ENCODE results near the gene PRICKLE3.

The PRICKLE3 gene

GRCh38 chrX:49199315-49199595, 13.1 kb upstream of the PRICKLE3 start:
- no peak for DNase-seq (ENCODE audit: low spot score)
- Mint-ChIP-seq H3K36me3 (ENCODE audit: low read depth) (no peaks in the 10 kb centered on the region), H3K27ac (no peak overlapping the region), H3K4me3 (peak overlapping the region; percentile 29), H3K9me3 (no peaks in the 10 kb centered on the region), H3K4me1 (ENCODE audit: low read depth) (peaks cover 10% of the 10 kb centered on the region), H3K27me3 (ENCODE audit: low read depth) (no peaks in the 10 kb centered on the region)

- H3K27ac Mint-ChIP-seq = peak overlapping the region; percentile 24
- H3K4me3 Mint-ChIP-seq = peak overlapping the region; percentile 15
These were observed 12.6 kb upstream of the PRICKLE3 start for GRCh38 chrX:49198540-49199314.

GRCh38 chrX:49197543-49198087, 11.4 kb upstream of the PRICKLE3 start:
- DNase-seq (ENCODE audit: low spot score) = no peak
- no peaks in the 10 kb centered on the region for H3K9me3 Mint-ChIP-seq
- peaks cover 19% of the 10 kb centered on the region for H3K4me1 Mint-ChIP-seq (ENCODE audit: low read depth)
- H3K4me3 Mint-ChIP-seq = no peak overlapping the region
- H3K27me3 Mint-ChIP-seq (ENCODE audit: low read depth) = no peaks in the 10 kb centered on the region
- no peaks in the 10 kb centered on the region for H3K36me3 Mint-ChIP-seq (ENCODE audit: low read depth)
- no peak overlapping the region for H3K27ac Mint-ChIP-seq

More at GRCh38 chrX:49198540-49199314, 12.6 kb upstream of the PRICKLE3 start:
- Mint-ChIP-seq H3K9me3 (no peaks in the 10 kb centered on the region), H3K36me3 (ENCODE audit: low read depth) (no peaks in the 10 kb centered on the region), H3K4me1 (ENCODE audit: low read depth) (peaks cover 13% of the 10 kb centered on the region), H3K27me3 (ENCODE audit: low read depth) (no peaks in the 10 kb centered on the region)
- DNase-seq (ENCODE audit: low spot score) = no peak

- Mint-ChIP-seq H3K4me1 (ENCODE audit: low read depth) (peaks cover 24% of the 10 kb centered on the region), H3K4me3 (peak overlapping the region; percentile 41), H3K9me3 (no peaks in the 10 kb centered on the region), H3K27ac (peak overlapping the region; percentile 38), H3K27me3 (ENCODE audit: low read depth) (no peaks in the 10 kb centered on the region), H3K36me3 (ENCODE audit: low read depth) (peaks cover 1% of the 10 kb centered on the region)
- DNase-seq (ENCODE audit: low spot score) = no peak
These were observed 7.4 kb upstream of the PRICKLE3 start for GRCh38 chrX:49193542-49193964.

- H3K36me3 Mint-ChIP-seq (ENCODE audit: low read depth) = peaks cover 1% of the 10 kb centered on the region
- peaks cover 23% of the 10 kb centered on the region for H3K4me1 Mint-ChIP-seq (ENCODE audit: low read depth)
- peak overlapping the region; percentile 41 for H3K4me3 Mint-ChIP-seq
- no peak overlapping the region for H3K27ac Mint-ChIP-seq
- DNase-seq (ENCODE audit: low spot score) = no peak
- no peaks in the 10 kb centered on the region for H3K27me3 Mint-ChIP-seq (ENCODE audit: low read depth)
- no peaks in the 10 kb centered on the region for H3K9me3 Mint-ChIP-seq
These were observed 6.7 kb upstream of the PRICKLE3 start for GRCh38 chrX:49192722-49193328.

- H3K4me3 Mint-ChIP-seq = peak overlapping the region; percentile 99
- peaks cover 1% of the 10 kb centered on the region for H3K36me3 Mint-ChIP-seq (ENCODE audit: low read depth)
- peak overlapping the region; percentile 93 for H3K27ac Mint-ChIP-seq
- H3K9me3 Mint-ChIP-seq = no peaks in the 10 kb centered on the region
- no peak for DNase-seq (ENCODE audit: low spot score)
- H3K4me1 Mint-ChIP-seq (ENCODE audit: low read depth) = peaks cover 23% of the 10 kb centered on the region
- no peaks in the 10 kb centered on the region for H3K27me3 Mint-ChIP-seq (ENCODE audit: low read depth)
These were observed 5.4 kb upstream of the PRICKLE3 start for GRCh38 chrX:49191574-49192011.

GRCh38 chrX:49190821-49191573, 4.8 kb upstream of the PRICKLE3 start:
- Mint-ChIP-seq H3K36me3 (ENCODE audit: low read depth) (peaks cover 1% of the 10 kb centered on the region), H3K27me3 (ENCODE audit: low read depth) (no peaks in the 10 kb centered on the region), H3K9me3 (no peaks in the 10 kb centered on the region), H3K4me3 (peak overlapping the region; percentile 99), H3K4me1 (ENCODE audit: low read depth) (peaks cover 26% of the 10 kb centered on the region), H3K27ac (peak overlapping the region; percentile 93)
- DNase-seq (ENCODE audit: low spot score) = peak; percentile 87

- Mint-ChIP-seq H3K27me3 (ENCODE audit: low read depth) (no peaks in the 10 kb centered on the region), H3K36me3 (ENCODE audit: low read depth) (peaks cover 1% of the 10 kb centered on the region), H3K27ac (peak overlapping the region; percentile 26), H3K4me1 (ENCODE audit: low read depth) (peaks cover 31% of the 10 kb centered on the region), H3K4me3 (peak overlapping the region; percentile 99), H3K9me3 (no peaks in the 10 kb centered on the region)
- DNase-seq (ENCODE audit: low spot score) = no peak
These were observed 3.4 kb upstream of the PRICKLE3 start for GRCh38 chrX:49189606-49190005.

- H3K27ac Mint-ChIP-seq = peak overlapping the region; percentile 53
These were observed 2.4 kb upstream of the PRICKLE3 start for GRCh38 chrX:49188468-49189076.

GRCh38 chrX:49187526-49187925, 1.4 kb upstream of the PRICKLE3 start:
- peaks cover 22% of the 10 kb centered on the region for H3K4me1 Mint-ChIP-seq (ENCODE audit: low read depth)
- H3K4me3 Mint-ChIP-seq = no peak overlapping the region
- no peaks in the 10 kb centered on the region for H3K9me3 Mint-ChIP-seq
- H3K27ac Mint-ChIP-seq = no peak overlapping the region
- peaks cover 3% of the 10 kb centered on the region for H3K36me3 Mint-ChIP-seq (ENCODE audit: low read depth)
- no peaks in the 10 kb centered on the region for H3K27me3 Mint-ChIP-seq (ENCODE audit: low read depth)
- no peak for DNase-seq (ENCODE audit: low spot score)

More at GRCh38 chrX:49188468-49189076, 2.4 kb upstream of the PRICKLE3 start:
- DNase-seq (ENCODE audit: low spot score) = no peak
- Mint-ChIP-seq H3K9me3 (no peaks in the 10 kb centered on the region), H3K4me3 (no peak overlapping the region), H3K27me3 (ENCODE audit: low read depth) (no peaks in the 10 kb centered on the region), H3K4me1 (ENCODE audit: low read depth) (peaks cover 26% of the 10 kb centered on the region), H3K36me3 (ENCODE audit: low read depth) (peaks cover 1% of the 10 kb centered on the region)

GRCh38 chrX:49187028-49187394, 838 bp upstream of the PRICKLE3 start:
- H3K4me3 Mint-ChIP-seq = peak overlapping the region; percentile 89
- H3K4me1 Mint-ChIP-seq (ENCODE audit: low read depth) = peaks cover 22% of the 10 kb centered on the region
- no peak overlapping the region for H3K27ac Mint-ChIP-seq
- peaks cover 7% of the 10 kb centered on the region for H3K36me3 Mint-ChIP-seq (ENCODE audit: low read depth)
- H3K27me3 Mint-ChIP-seq (ENCODE audit: low read depth) = no peaks in the 10 kb centered on the region
- no peak for DNase-seq (ENCODE audit: low spot score)
- H3K9me3 Mint-ChIP-seq = no peaks in the 10 kb centered on the region

- H3K27me3 Mint-ChIP-seq (ENCODE audit: low read depth) = no peaks in the 10 kb centered on the region
- DNase-seq (ENCODE audit: low spot score) = peak; percentile 35
- peak overlapping the region; percentile 89 for H3K4me3 Mint-ChIP-seq
- peaks cover 16% of the 10 kb centered on the region for H3K4me1 Mint-ChIP-seq (ENCODE audit: low read depth)
- peaks cover 16% of the 10 kb centered on the region for H3K36me3 Mint-ChIP-seq (ENCODE audit: low read depth)
- H3K27ac Mint-ChIP-seq = peak overlapping the region; percentile 77
- no peaks in the 10 kb centered on the region for H3K9me3 Mint-ChIP-seq
These were observed 1.6 kb downstream of the PRICKLE3 start for GRCh38 chrX:49184294-49185281.

Data from T-helper 2 cell treated with Interferon-gamma antibody and Interleukin-4, amounts not matched to agents 5 μg/mL and 100 μg/mL, for 36 hours (primary cell).